T-helper 2 cell treated with Interferon-gamma antibody and Interleukin-4, amounts not matched to agents 100 ng/mL and 5 ng/mL, for 36 hours (primary cell): ENCODE results near the gene GSTO1. TPM values are rescaled to one million over a fixed set of nuclear protein-coding genes. Genes with fewer than 3 reads are reported as not detected.

Experiments used
- intact Hi-C: fragments of 100-400 bp; cut with micrococcal nuclease; formaldehyde crosslinking; loops from one replicate; pipeline ENCODE4 v1.15.1; 2023
- total RNA-seq: library from RNA; stranded (reverse); gene quantifications from 2 replicates; pipeline ENCODE4 v1.2.3, GENCODE V29; 2022

GSTO1 gene
- total RNA-seq, 1 donor from 2014 or later, result 134 TPM

DNA sequence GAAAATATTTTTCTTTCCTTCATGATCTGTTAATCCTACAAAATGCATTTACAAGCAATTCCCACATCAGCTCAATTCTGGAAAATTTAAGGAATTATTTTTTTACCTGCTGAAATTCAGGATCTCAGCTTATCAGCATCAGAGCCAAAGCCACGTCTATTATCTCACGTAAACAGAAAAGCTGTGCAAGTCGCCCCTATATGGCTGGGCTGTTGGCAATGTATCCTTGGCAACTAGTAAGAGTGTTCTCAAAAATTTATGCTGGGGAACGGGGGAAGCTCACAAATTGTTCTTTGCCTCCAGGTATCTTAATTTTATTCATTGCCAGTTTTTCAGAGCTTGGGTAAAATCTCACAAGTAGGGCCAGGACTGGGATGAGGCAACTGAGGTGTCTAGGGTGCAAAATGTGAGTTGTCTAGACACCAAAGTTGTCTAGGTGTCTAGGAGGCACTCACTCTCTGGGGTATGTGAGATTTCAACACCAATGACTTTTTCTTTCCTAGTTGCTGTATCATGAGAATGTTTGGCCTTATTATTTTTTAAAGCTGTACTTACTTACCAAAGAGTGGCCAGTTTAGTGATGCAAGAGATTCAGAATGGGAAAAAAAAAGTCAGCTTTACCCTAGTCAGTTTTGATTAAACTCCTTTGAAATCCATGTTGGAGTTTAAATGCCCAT is 19.3 kb downstream of the GSTO1 start:
- intact Hi-C loops, result loop anchor here (2.0 kb wide), 1 partner anchor 17 kb away; no protein-coding TSS in a partner anchor

DNA sequence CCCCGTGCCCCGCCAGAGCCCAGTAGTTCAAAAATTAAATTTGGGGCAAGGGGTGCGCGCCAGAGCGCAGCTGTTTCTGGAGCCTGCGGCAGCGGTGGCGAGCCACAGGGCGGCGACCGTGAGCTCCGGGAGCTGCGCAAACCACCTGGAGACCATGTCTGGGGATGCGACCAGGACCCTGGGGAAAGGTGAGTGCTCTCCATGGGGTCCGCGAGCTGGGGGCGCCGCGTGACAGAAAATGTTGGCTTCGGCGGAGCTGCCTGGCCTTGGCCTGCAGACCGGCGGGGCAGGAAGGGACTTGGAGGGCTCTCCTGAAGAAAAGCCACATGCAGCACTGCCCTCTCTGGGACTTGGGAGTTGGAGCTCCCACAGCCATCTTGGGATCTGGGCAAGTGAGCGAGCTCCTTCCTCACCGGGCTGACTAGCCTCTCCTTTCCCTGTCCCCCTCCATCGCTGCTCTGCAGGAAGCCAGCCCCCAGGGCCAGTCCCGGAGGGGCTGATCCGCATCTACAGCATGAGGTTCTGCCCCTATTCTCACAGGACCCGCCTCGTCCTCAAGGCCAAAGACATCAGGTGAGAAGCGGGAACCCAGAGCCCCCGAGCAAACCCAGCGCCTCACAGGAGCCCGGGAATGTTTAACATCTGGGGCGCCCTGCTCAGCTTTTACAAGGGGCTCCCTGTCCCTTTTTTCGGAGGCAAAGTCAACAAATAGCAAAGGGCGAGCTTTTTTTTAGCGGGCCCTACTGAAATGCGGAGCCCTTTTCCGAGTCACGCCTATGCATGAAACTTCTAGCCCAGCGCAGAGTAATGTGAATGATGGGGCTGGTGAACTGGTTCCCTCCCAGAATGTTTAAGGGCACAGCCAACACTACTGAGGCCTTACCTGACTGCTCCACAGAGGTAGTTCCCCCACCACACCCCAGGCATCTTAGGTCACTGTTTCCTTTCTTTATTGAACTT is 20.4 kb downstream of the GSTO1 start:
- intact Hi-C loops, result loop anchor here (2.0 kb wide), 1 partner anchor 16 kb away; no protein-coding TSS in a partner anchor

- intact Hi-C loops, result no loop called here
Observed at GRCh38 chr10:104276192-104276591, 21.5 kb downstream of the GSTO1 start.

- intact Hi-C loops, result no loop called here
Observed at GRCh38 chr10:104277785-104278184, 23.1 kb downstream of the GSTO1 start.

DNA sequence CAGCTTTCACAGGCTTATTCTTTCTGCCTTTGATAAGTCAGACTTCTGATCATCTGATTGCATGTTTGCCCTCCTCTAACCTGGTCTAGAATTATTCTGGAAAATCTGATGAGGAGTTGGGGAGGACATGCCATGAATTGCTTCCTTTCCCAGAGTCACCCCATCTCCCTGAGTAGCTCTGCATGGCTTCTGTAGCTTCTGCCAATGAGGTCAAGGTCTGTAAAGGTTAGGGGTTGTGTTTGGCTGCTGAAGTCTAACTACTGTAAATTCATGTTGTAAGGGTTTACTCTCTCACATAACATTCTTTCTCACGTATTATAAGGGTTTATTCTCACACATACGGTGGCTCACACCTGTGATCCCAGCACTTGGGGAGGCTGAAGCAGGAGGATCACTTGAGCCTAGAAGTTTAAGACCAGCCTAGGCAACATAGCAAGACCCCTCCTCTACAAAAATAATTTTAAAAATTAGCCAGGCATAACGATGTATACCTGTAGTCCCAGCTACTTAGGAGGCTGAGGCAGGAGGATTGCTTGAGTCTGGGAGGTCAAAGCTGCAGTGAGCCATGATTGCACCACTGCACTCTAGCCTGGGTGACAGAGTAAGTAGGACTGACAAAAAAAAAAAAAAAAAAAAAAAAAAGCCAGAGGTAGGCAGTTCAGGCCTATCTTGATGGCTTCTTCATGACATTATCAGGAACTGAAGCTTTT is 25.0 kb downstream of the GSTO1 start:
- intact Hi-C loops, result no loop called here

DNA sequence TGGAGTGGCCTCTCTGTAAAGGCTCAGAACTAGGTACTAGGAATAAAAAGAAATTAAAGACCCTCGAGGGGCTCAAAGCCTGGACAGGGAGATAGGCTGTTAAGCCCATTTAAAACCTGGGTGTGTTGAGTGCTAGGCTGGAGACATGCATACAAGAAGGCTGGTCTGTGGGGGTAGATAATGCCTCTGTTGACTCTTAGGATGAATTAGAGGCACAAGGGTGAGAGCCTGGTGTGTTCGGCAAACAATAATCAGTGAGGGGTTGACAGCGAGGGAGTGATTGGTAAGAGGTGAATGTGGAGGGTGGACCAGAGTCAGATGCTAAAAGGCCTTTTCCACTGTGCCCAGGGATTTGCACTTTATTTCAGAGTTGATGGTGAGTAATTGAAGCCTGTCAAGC is 27.0 kb downstream of the GSTO1 start:
- intact Hi-C loops, result no loop called here

GRCh38 chr10:104284846-104285245 is 30.2 kb downstream of the GSTO1 start:
- intact Hi-C loops, result no loop called here

DNA sequence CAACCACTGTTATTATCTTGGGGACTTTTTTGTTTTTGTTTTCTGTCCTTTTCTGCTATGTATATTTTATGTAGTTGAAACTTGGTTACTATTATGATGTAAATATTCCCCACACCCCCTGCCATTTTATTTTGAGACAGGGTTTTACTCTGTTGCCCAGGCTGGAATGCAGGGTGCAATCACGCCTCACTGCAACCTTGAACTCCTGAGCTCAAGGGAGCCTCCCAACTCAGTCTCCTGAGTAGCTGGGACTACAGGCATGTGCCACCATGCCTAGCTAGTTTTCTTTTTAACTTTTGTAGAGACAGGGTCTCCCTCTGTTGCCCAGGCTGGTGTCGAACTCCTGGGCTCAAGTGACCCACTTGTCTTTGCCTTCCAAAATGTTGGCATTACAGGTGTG is 32.2 kb downstream of the GSTO1 start:
- intact Hi-C loops, result no loop called here

GRCh38 chr10:104288355-104288754 is 33.7 kb downstream of the GSTO1 start:
- intact Hi-C loops, result no loop called here

DNA sequence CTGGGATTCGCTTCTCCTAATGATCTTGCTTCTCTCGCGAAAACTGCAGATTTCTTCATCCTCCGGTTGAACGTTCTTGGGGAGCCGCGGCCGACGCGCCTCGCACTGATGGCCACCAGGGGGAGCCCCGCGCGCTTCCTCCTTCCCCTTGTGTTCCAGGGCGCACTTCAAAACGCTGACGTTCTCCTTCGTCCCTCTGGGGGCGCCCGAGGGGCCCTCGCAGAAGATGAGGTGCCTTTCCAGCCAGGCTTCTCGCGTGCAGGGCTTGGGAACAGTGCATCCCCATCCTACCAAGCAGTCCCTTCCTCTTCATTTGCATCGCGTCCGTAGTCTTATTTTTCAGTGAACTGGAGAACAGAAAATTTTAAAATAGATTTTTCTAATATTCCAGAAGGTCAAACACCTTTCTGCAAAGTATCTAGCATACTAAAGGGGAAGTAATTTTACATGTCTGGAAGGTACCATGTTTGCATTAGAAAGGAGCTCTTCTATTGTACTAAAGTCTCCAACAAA is 36.8 kb downstream of the GSTO1 start:
- intact Hi-C loops, result loop anchor here (1.0 to 2.0 kb wide), 5 partner anchors 14 to 323 kb away; partner anchors contain the start of gene ITPRIP

GRCh38 chr10:104293011-104293410 is 38.3 kb downstream of the GSTO1 start:
- intact Hi-C loops, result no loop called here

- intact Hi-C loops, result no loop called here
Observed at GRCh38 chr10:104293781-104294321, 39.2 kb downstream of the GSTO1 start.

DNA sequence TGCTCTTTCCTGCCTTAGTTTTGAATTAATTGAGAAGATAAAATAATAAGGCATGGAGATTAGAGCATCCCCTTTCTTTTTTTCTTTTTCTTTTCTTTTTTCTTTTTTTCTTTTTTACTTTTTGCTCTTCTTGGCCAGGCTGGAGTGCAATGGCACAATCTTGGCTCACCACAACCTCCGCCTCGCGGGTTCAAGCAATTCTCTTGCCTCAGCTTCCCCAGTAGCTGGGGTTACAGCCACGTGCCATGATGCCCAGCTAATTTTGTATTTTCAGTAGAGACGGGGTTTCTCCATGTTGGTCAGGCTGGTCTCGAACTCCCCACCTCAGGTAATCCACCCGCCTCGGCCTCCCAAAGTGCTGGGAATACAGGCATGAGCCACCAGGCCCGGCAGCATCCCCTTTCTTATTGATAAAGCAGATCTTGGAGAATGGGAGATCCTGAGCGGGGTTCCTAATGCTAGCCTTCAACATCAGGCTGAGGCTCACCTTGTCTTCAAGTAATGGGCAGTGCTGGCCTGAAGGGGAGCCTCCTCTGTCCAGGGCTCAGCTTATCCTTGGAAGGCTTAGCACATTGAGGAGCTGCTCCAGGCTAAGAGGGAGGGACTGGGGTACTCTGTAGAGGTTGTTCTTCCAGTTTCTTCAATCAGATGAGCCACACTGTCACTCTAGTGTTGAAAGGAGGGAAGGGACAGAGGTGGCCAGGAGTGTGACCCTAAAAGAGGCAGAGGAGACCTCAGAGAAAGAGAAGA is 42.2 kb downstream of the GSTO1 start:
- intact Hi-C loops, result no loop called here

GRCh38 chr10:104297697-104298660 is 43.3 kb downstream of the GSTO1 start:
- intact Hi-C loops, result no loop called here

- intact Hi-C loops, result no loop called here
Observed at GRCh38 chr10:104299031-104299904, 44.6 kb downstream of the GSTO1 start.

DNA sequence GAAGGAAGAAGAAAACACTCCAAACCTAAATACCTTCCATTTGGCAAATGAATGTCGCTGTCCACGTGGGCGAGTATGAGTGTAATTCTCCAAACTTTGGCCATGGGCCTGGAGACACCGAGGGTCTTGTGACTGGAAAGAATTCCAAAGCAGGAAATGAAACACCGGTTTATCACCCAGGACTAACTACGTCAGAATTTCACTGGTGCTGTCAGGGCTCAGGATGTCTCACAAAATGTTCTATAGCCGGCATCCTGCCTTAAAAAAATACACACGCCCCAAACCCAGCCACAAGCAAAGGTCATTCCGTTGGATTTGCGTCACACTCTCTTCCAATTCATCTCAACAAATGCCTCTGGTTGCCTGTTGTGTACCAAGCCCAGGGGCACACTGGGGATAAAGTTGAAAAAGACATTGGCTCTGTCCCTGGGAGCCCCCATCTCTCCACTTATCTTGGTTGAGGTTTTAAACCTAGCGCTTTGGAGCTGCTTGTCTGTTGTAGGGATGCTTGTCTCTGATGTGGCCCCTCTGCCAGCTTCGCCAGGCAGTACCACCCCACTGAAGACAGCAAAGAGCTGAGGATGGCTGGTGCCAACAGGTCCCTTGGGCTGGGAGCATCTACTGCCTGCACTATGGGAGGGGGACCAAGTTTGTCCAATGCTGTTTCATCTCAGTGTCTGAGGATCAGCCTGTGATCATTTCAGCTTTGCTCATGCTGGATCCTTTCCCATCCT is 45.5 kb downstream of the GSTO1 start:
- intact Hi-C loops, result no loop called here

DNA sequence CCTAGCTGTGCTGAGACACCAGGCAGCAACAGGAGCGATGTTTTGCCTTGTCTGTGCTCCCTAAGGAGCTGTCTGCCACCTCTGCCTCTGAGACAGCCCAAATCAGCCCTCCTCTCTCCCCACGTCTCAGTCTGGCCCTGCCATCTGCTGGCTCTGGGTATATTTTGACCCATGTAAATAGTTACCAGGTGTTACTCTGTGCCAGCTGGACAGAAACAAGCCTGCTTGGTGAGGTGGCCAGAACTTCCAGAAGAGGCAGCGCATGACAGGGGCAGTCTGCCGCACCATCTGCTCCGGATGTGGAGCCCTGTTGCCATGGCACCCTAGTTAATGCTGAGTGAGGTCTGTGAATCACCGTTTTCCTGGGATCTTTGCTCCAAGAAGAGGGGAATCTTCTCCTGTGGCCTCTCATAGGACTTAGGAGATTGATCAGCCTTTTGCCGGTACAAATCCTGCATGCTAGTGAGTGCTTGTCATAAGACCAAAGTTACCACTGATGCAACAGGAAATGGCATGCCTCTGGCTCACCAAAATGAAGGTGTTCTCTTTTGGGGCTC is 46.1 kb downstream of the GSTO1 start:
- intact Hi-C loops, result no loop called here
